Loucy (cell line): ENCODE results near the gene DHRS7C.

ENCODE experiments used
- EZH2phosphoT487 ChIP-seq: fragments of 200-600 bp; IDR thresholded peaks from 2 replicates; pipeline ENCODE4 v1.6.1; 2018; ENCODE audit warnings: antibody characterized with exemption, mild to moderate bottlenecking, moderate library complexity, borderline replicate concordance
- TF ChIP-seq, protein P1 (sequence below): fragments of 200-600 bp; sonication (generic); conservative IDR thresholded peaks from 2 replicates; pipeline ENCODE4 v1.5.1; 2014; ENCODE audit warnings: mild to moderate bottlenecking, antibody characterized with exemption, low read length

DNA sequence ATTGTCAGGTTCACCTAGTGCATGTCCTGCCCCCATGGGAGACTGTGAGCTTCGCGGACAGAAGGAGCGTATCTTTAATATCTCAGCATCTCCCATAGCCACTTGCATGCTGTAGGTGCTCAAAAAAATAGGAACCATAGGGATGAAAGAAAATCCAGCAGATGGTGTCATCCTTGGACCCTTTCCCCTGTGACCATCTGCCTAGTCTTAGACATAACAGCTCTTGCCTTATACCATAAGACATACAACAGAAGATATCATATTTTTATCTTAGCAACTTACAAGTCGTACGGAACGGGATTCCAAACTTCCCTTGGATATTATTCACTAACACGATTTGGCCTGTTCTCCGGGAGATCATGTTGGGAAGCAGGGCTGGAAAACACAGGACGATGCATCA, 14.5 kb downstream of the DHRS7C start:
- TF ChIP-seq, protein P1, sequence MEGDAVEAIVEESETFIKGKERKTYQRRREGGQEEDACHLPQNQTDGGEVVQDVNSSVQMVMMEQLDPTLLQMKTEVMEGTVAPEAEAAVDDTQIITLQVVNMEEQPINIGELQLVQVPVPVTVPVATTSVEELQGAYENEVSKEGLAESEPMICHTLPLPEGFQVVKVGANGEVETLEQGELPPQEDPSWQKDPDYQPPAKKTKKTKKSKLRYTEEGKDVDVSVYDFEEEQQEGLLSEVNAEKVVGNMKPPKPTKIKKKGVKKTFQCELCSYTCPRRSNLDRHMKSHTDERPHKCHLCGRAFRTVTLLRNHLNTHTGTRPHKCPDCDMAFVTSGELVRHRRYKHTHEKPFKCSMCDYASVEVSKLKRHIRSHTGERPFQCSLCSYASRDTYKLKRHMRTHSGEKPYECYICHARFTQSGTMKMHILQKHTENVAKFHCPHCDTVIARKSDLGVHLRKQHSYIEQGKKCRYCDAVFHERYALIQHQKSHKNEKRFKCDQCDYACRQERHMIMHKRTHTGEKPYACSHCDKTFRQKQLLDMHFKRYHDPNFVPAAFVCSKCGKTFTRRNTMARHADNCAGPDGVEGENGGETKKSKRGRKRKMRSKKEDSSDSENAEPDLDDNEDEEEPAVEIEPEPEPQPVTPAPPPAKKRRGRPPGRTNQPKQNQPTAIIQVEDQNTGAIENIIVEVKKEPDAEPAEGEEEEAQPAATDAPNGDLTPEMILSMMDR = no peak
- TF ChIP-seq EZH2phosphoT487 = no peak
